Loucy (cell line): ENCODE measurements around the gene CHCHD6.

Experiments used
- H2AFZ ChIP-seq: fragments of 200-600 bp; sonication (generic); 2 replicates; pipeline ENCODE4 v1.6.0; 2016; ENCODE audit warnings: antibody characterized with exemption, mild to moderate bottlenecking, low read length, moderate library complexity
- H3F3A ChIP-seq: fragments of 200-600 bp; 2 replicates; pipeline ENCODE4 v1.6.0; 2016; ENCODE audit warnings: antibody characterized with exemption, low read depth, mild to moderate bottlenecking
- H3K27me3 ChIP-seq: fragments of 200-600 bp; sonication (generic); 2 replicates; pipeline ENCODE4 v1.6.1; 2014; ENCODE audit warnings: low read length, mild to moderate bottlenecking; ENCODE audit not compliant: insufficient read depth, poor library complexity, severe bottlenecking
- H3K36me3 ChIP-seq: fragments of 200-600 bp; sonication (generic); 2 replicates; pipeline ENCODE4 v1.6.1; 2016; ENCODE audit warnings: low read length; ENCODE audit not compliant: insufficient read depth
- H3K4me1 ChIP-seq: fragments of 200-600 bp; sonication (generic); 2 replicates; pipeline ENCODE4 v1.5.1; 2014; ENCODE audit warnings: low read length, mild to moderate bottlenecking; ENCODE audit not compliant: insufficient read depth, poor library complexity, severe bottlenecking
- H3K4me2 ChIP-seq: fragments of 200-600 bp; sonication (generic); 2 replicates; pipeline ENCODE4 v1.6.0; 2014; ENCODE audit warnings: antibody characterized with exemption, low read length, low read depth, mild to moderate bottlenecking; ENCODE audit not compliant: poor library complexity, severe bottlenecking
- H3K4me3 ChIP-seq: fragments of 200-600 bp; sonication (generic); 2 replicates; pipeline ENCODE4 v1.5.1; 2014; ENCODE audit warnings: low read length, mild to moderate bottlenecking, mixed read lengths; ENCODE audit not compliant: poor library complexity, severe bottlenecking
- H3K79me2 ChIP-seq: fragments of 200-600 bp; sonication (generic); 2 replicates; pipeline ENCODE4 v1.6.1; 2014; ENCODE audit warnings: low read length; ENCODE audit not compliant: insufficient read depth
- H3K9ac ChIP-seq: fragments of 200-600 bp; sonication (generic); 2 replicates; pipeline ENCODE4 v1.6.0; 2014; ENCODE audit warnings: mild to moderate bottlenecking, low read depth, low read length, moderate library complexity; ENCODE audit not compliant: poor library complexity, severe bottlenecking
- H3K9me2 ChIP-seq: fragments of 200-600 bp; sonication (generic); replicated peaks from 2 replicates; pipeline ENCODE4 v1.6.1; 2016; ENCODE audit warnings: low read depth, low read length, mixed read lengths
- H3K9me3 ChIP-seq: fragments of 200-600 bp; sonication (generic); 2 replicates; pipeline ENCODE4 v1.6.1; 2014; ENCODE audit warnings: mild to moderate bottlenecking, antibody characterized with exemption, low read length, low read depth; ENCODE audit not compliant: insufficient read depth
- H4K20me1 ChIP-seq: fragments of 200-600 bp; sonication (generic); 2 replicates; pipeline ENCODE4 v1.6.0; 2014; ENCODE audit warnings: antibody characterized with exemption, low read length, mild to moderate bottlenecking; ENCODE audit not compliant: insufficient read depth, poor library complexity, severe bottlenecking
- CTCF ChIP-seq: fragments of 200-600 bp; sonication (generic); conservative IDR thresholded peaks from 2 replicates; pipeline ENCODE4 v1.5.1; 2014; ENCODE audit warnings: mild to moderate bottlenecking, antibody characterized with exemption, low read length
- EZH2phosphoT487 ChIP-seq: fragments of 200-600 bp; IDR thresholded peaks from 2 replicates; pipeline ENCODE4 v1.6.1; 2018; ENCODE audit warnings: antibody characterized with exemption, mild to moderate bottlenecking, moderate library complexity, borderline replicate concordance

Gene CHCHD6

GRCh38 chr3:126743781-126744180 lies 39.7 kb downstream of the CHCHD6 start:
- Histone ChIP-seq H3K79me2 (no peaks in the 10 kb centered on the region), H3K4me1 (no peaks in the 10 kb centered on the region), H3K9me3 (no peaks in the 10 kb centered on the region), H4K20me1 (no peaks in the 10 kb centered on the region), H3K4me2 (no peak overlapping the region), H3F3A (no peaks in the 10 kb centered on the region), H3K9ac (no peak overlapping the region), H3K4me3 (no peak overlapping the region), H3K9me2 (no peaks in the 10 kb centered on the region), H3K27me3 (no peaks in the 10 kb centered on the region), H2AFZ (no peak overlapping the region), H3K36me3 (peaks cover 25% of the 10 kb centered on the region; the same call in 1 of the 2 replicates)
- no peak for TF ChIP-seq EZH2phosphoT487
- no peak for TF ChIP-seq CTCF

GRCh38 chr3:126745760-126746394 lies 41.8 kb downstream of the CHCHD6 start:
- Histone ChIP-seq H3F3A (no peaks in the 10 kb centered on the region), H3K36me3 (peaks cover 14% of the 10 kb centered on the region; the same call in 1 of the 2 replicates), H3K4me2 (no peak overlapping the region), H3K4me1 (no peaks in the 10 kb centered on the region), H3K4me3 (no peak overlapping the region), H2AFZ (no peak overlapping the region), H3K9me3 (no peaks in the 10 kb centered on the region), H3K9me2 (no peaks in the 10 kb centered on the region), H3K9ac (no peak overlapping the region), H4K20me1 (no peaks in the 10 kb centered on the region), H3K27me3 (no peaks in the 10 kb centered on the region), H3K79me2 (no peaks in the 10 kb centered on the region)
- TF ChIP-seq CTCF (no peak), EZH2phosphoT487 (no peak)

- Histone ChIP-seq H3K4me1 (no peaks in the 10 kb centered on the region), H3K27me3 (no peaks in the 10 kb centered on the region), H3F3A (no peaks in the 10 kb centered on the region), H3K36me3 (peaks cover 11% of the 10 kb centered on the region; the same call in 1 of the 2 replicates), H3K79me2 (no peaks in the 10 kb centered on the region), H3K9me3 (no peaks in the 10 kb centered on the region), H2AFZ (no peak overlapping the region), H3K9ac (no peak overlapping the region), H4K20me1 (no peaks in the 10 kb centered on the region), H3K4me2 (no peak overlapping the region), H3K9me2 (no peaks in the 10 kb centered on the region), H3K4me3 (no peak overlapping the region)
- no peak for TF ChIP-seq EZH2phosphoT487
- no peak for TF ChIP-seq CTCF
These were observed 42.5 kb downstream of the CHCHD6 start for GRCh38 chr3:126746395-126747177.
